ENCODE measurements around the gene CCDC171.

The CCDC171 gene

DNA sequence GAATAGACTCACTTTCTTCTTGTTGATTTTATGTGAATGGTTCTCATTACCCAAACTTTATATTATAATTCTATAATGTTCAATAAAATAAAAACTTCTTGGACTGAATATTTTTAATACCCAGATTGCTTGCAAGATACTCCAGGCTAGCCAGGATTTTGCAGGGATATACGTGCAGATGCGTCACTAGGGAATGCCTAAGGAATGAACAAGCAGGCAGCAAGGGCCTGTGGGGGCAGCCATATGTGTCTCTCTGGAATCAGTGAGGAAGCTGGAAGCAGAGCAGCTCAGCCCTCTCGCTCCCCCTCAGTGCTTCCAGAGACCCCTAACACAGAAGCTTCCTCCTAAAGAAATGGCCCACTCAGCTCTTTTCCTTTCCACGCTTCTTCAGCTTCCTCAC, 457.4 kb downstream of the CCDC171 start:
- no peak for DNase-seq

- no peak for DNase-seq
Measured at GRCh38 chr9:16012621-16013020, 459.8 kb downstream of the CCDC171 start.

- DNase-seq: no peak
Measured at GRCh38 chr9:16013366-16013765, 460.5 kb downstream of the CCDC171 start.

DNA sequence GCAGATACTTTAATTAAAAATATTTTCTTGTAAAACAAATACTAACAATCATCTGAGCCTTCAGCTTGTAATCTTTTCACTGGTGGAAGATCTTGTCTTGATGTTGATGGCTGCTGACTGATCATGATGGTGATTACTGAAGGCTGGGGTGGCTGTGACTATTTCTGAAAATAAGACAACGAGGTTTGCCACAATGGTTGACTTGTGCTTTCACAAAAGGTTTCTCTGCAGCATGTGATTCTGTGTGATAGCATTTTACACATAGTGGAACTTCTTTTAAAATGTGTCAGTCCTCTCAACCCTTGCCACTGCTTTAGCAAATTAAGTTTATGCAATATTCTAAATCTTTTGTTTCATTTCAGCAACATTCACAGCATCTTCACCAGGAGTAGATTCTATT, 461.0 kb downstream of the CCDC171 start:
- DNase-seq: no peak

- DNase-seq: no peak
Measured at GRCh38 chr9:16022228-16022627, 469.4 kb downstream of the CCDC171 start.

- no peak for DNase-seq
Measured at GRCh38 chr9:16023446-16023845, 470.6 kb downstream of the CCDC171 start.
